ENCODE data around the gene SUGP1. TPM values are rescaled to one million over a fixed set of nuclear protein-coding genes. Genes with fewer than 3 reads are reported as not detected.

Gene SUGP1
- polyA plus RNA-seq, 3 donors, result 17.4 to 38.8 (median 18.1) TPM

DNA sequence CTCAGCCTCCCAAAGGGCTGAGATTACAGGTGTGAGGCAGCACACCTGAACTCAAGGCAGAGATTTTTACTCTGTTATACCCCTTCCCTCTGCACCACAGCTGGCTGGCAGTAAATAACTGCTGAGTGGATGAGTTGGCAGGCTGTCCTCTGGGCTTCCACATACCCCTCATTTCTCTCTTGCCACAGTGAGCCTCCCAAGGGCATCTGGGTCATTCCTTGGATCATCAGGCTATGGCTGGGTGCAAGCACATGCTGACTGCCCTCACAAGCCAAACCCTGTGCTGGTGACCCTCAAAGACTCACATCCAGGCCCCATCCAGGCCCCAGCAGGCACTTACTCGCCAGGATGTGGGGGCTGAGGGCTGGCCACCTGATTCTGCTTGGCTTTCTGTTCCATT lies 4.2 kb downstream of the SUGP1 start:
- Histone ChIP-seq H3K4me2 (replicated peaks; ENCODE audit: extremely low read depth, low read length, poor library complexity, severe bottlenecking) (no peak overlapping the region), H2AFZ (ENCODE audit: insufficient read depth, low read depth, low read length, poor library complexity, severe bottlenecking) (no peak overlapping the region), H3K27me3 (ENCODE audit: control insufficient read depth in 2 of 2, insufficient read depth in 2 of 2, low read length in 2 of 2) (no peaks in the 10 kb centered on the region), H3K4me1 (ENCODE audit: control insufficient read depth in 1 of 2, insufficient read depth in 2 of 2, low read length in 2 of 2) (peaks cover 11 to 12% of the 10 kb centered on the region in 2 donors), H3K36me3 (replicated peaks in 1 of 2; ENCODE audit: control insufficient read depth in 1 of 2, insufficient read depth in 2 of 2, low read length in 2 of 2) (peaks cover 41 to 54% of the 10 kb centered on the region in 2 donors), H3K9ac (ENCODE audit: insufficient read depth, low read length, poor library complexity, severe bottlenecking) (peak overlapping the region; percentile 21), H3K4me3 (replicated peaks in 1 of 3; ENCODE audit: low read depth in 2 of 3, low read length in 3 of 3) (no peak overlapping the region), H3K27ac (ENCODE audit: low read depth in 1 of 2, low read length in 2 of 2) (no peak overlapping the region), H4K20me1 (ENCODE audit: insufficient read depth, low read length) (no peaks in the 10 kb centered on the region), H3K79me2 (ENCODE audit: insufficient read depth, low read length) (peaks cover 57% of the 10 kb centered on the region), H3K9me3 (replicated peaks in 1 of 2; ENCODE audit: control insufficient read depth in 1 of 2, insufficient read depth in 1 of 2, low read length in 2 of 2) (no peaks in the 10 kb centered on the region)
- WGBS (ENCODE audit: insufficient coverage), result 100% methylated on average over 1 of the region's 1 CpG
- Mint-ChIP-seq H3K4me3 (no peak overlapping the region), H3K36me3 (peaks cover 37 to 52% of the 10 kb centered on the region in 2 donors), H3K27me3 (ENCODE audit: low read depth in 3 of 3) (no peaks in the 10 kb centered on the region), H3K4me1 (peaks cover 10% of the 10 kb centered on the region), H3K27ac (no peak overlapping the region), H3K9me3 (no peaks in the 10 kb centered on the region)
- intact Hi-C loops (cut with micrococcal nuclease), result no loop called here
- no peak for DNase-seq
- TF ChIP-seq, protein P1, sequence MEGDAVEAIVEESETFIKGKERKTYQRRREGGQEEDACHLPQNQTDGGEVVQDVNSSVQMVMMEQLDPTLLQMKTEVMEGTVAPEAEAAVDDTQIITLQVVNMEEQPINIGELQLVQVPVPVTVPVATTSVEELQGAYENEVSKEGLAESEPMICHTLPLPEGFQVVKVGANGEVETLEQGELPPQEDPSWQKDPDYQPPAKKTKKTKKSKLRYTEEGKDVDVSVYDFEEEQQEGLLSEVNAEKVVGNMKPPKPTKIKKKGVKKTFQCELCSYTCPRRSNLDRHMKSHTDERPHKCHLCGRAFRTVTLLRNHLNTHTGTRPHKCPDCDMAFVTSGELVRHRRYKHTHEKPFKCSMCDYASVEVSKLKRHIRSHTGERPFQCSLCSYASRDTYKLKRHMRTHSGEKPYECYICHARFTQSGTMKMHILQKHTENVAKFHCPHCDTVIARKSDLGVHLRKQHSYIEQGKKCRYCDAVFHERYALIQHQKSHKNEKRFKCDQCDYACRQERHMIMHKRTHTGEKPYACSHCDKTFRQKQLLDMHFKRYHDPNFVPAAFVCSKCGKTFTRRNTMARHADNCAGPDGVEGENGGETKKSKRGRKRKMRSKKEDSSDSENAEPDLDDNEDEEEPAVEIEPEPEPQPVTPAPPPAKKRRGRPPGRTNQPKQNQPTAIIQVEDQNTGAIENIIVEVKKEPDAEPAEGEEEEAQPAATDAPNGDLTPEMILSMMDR (IDR thresholded peaks at IDR 0.05), result no peak

DNA sequence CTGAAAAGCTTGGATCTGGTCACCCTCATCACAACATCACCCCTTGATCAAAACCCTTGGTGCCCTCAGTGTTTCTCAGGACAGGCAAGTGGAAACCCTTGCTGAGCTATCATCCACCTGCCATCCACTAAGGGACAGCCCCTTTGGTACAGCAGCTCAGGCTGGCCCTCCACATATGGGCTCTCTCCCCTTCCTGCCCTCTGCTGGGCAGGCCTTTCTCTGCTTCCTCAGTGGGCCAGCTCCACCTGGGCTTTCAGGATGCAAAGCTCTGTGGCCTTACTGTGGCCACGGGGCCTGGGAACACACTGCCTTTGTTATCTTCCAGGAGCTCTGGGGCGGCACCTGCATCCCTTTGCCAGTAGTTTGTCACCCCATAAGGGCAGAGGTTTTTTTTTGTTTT lies 4.9 kb downstream of the SUGP1 start:
- Histone ChIP-seq H3K9ac (ENCODE audit: insufficient read depth, low read length, poor library complexity, severe bottlenecking) (no peak overlapping the region), H3K27me3 (ENCODE audit: control insufficient read depth in 2 of 2, insufficient read depth in 2 of 2, low read length in 2 of 2) (no peaks in the 10 kb centered on the region), H3K4me2 (replicated peaks; ENCODE audit: extremely low read depth, low read length, poor library complexity, severe bottlenecking) (no peak overlapping the region), H3K79me2 (ENCODE audit: insufficient read depth, low read length) (peaks cover 53% of the 10 kb centered on the region), H2AFZ (ENCODE audit: insufficient read depth, low read depth, low read length, poor library complexity, severe bottlenecking) (no peak overlapping the region), H3K36me3 (replicated peaks in 1 of 2; ENCODE audit: control insufficient read depth in 1 of 2, insufficient read depth in 2 of 2, low read length in 2 of 2) (peaks cover 47 to 60% of the 10 kb centered on the region in 2 donors), H3K9me3 (replicated peaks in 1 of 2; ENCODE audit: control insufficient read depth in 1 of 2, insufficient read depth in 1 of 2, low read length in 2 of 2) (no peaks in the 10 kb centered on the region), H3K4me1 (ENCODE audit: control insufficient read depth in 1 of 2, insufficient read depth in 2 of 2, low read length in 2 of 2) (peaks cover 11 to 12% of the 10 kb centered on the region in 2 donors), H4K20me1 (ENCODE audit: insufficient read depth, low read length) (no peaks in the 10 kb centered on the region), H3K27ac (ENCODE audit: low read depth in 1 of 2, low read length in 2 of 2) (no peak overlapping the region), H3K4me3 (replicated peaks in 1 of 3; ENCODE audit: low read depth in 2 of 3, low read length in 3 of 3) (no peak overlapping the region)
- H3K4me1 Mint-ChIP-seq, result peaks cover 10% of the 10 kb centered on the region
- H3K36me3 Mint-ChIP-seq, result peaks cover 40 to 58% of the 10 kb centered on the region in 2 donors
- H3K27ac Mint-ChIP-seq, result peak overlapping the region in 3 of 7 donors; percentile 4 to 61 (median 53)
- H3K27me3 Mint-ChIP-seq (ENCODE audit: low read depth in 3 of 3), result no peaks in the 10 kb centered on the region
- no peaks in the 10 kb centered on the region for H3K9me3 Mint-ChIP-seq
- WGBS (ENCODE audit: insufficient coverage), result 88% methylated on average over 1 of the region's 2 CpGs
- TF ChIP-seq, protein P1 (IDR thresholded peaks at IDR 0.05), result no peak
- no peak overlapping the region for H3K4me3 Mint-ChIP-seq
- no peak for DNase-seq
- intact Hi-C loops (cut with micrococcal nuclease), result no loop called here

All from CD14-positive monocyte (primary cell).